BE2C (cell line): ENCODE measurements around the gene TCOF1.

ENCODE experiments used
- DNase-seq: peaks from one replicate; pipeline ENCODE4 v3.0.0-alpha.2; 2020
- H3K27me3 ChIP-seq: fragments of 250-450 bp; sonication (Bioruptor Pico); 2 replicates; pipeline ENCODE4 v1.5.1; 2020; ENCODE audit warnings: mild to moderate bottlenecking
- H3K36me3 ChIP-seq: fragments of 250-450 bp; sonication (Bioruptor Pico); 2 replicates; pipeline ENCODE4 v1.5.1; 2020; ENCODE audit warnings: mild to moderate bottlenecking
- H3K4me1 ChIP-seq: fragments of 250-450 bp; sonication (Bioruptor Pico); 2 replicates; pipeline ENCODE4 v1.5.1; 2020
- H3K4me3 ChIP-seq: 2 replicates; pipeline ENCODE4 v1.5.1; 2011; ENCODE audit warnings: low read depth, low read length
- H3K9me3 ChIP-seq: fragments of 250-450 bp; sonication (Bioruptor Pico); 2 replicates; pipeline ENCODE4 v1.5.1; 2020
- CTCF ChIP-seq: IDR thresholded peaks from 2 replicates; pipeline ENCODE4 v1.5.1; 2012; ENCODE audit warnings: mild to moderate bottlenecking, low read depth, low read length

TCOF1 gene

DNA sequence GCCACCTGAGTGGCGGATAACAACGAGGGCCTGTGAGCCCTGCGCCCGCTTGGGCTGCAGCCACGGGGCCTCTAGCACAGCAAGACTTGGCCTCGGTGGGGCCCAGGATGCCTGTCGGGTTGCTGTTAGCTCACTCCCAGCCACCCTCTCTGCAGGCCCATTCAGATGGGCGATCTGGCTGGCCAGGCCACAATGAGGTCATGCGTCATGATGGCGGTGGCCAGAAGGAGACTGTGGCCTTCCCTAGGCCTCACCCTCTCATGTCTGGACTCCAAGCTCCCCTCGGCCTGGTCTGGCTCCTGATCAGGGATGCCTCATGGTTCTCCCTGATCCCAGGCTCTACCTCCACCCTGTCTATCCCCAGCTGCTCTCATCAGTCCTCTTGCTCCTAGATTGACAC is 19.0 kb upstream of the TCOF1 start:
- Histone ChIP-seq H3K27me3 (no peaks in the 10 kb centered on the region), H3K4me3 (no peak overlapping the region), H3K4me1 (no peaks in the 10 kb centered on the region), H3K36me3 (no peaks in the 10 kb centered on the region), H3K9me3 (no peaks in the 10 kb centered on the region)
- no peak for TF ChIP-seq CTCF
- no peak for DNase-seq

GRCh38 chr5:150339165-150339564 is 18.3 kb upstream of the TCOF1 start:
- Histone ChIP-seq H3K27me3 (no peaks in the 10 kb centered on the region), H3K9me3 (no peaks in the 10 kb centered on the region), H3K36me3 (no peaks in the 10 kb centered on the region), H3K4me1 (no peaks in the 10 kb centered on the region; the same call in 1 of the 2 replicates), H3K4me3 (no peak overlapping the region)
- TF ChIP-seq CTCF, result no peak
- no peak for DNase-seq

DNA sequence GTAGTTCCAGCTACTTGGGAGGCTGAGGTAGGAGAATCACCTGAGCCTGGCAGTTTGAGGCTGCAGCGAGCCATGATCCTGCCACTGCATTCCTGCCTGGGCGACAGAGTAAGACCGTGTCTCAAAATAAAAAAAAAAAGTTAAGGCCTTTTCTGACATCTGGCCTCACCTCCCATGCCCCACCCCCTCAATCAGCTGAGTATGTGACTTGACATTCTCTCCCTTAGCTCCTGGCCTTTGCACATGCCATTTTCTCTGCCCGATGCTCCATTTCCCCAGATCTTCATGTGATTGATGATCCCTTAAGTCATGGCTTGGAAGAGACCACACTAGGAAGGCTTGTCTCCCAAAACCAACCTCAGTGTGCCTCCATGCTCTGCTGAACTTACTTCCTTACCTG is 17.7 kb upstream of the TCOF1 start:
- no peak for DNase-seq
- Histone ChIP-seq H3K4me1 (peaks cover 5% of the 10 kb centered on the region; the same call in 1 of the 2 replicates), H3K4me3 (no peak overlapping the region), H3K36me3 (no peaks in the 10 kb centered on the region), H3K27me3 (no peaks in the 10 kb centered on the region), H3K9me3 (no peaks in the 10 kb centered on the region)
- no peak for TF ChIP-seq CTCF

DNA sequence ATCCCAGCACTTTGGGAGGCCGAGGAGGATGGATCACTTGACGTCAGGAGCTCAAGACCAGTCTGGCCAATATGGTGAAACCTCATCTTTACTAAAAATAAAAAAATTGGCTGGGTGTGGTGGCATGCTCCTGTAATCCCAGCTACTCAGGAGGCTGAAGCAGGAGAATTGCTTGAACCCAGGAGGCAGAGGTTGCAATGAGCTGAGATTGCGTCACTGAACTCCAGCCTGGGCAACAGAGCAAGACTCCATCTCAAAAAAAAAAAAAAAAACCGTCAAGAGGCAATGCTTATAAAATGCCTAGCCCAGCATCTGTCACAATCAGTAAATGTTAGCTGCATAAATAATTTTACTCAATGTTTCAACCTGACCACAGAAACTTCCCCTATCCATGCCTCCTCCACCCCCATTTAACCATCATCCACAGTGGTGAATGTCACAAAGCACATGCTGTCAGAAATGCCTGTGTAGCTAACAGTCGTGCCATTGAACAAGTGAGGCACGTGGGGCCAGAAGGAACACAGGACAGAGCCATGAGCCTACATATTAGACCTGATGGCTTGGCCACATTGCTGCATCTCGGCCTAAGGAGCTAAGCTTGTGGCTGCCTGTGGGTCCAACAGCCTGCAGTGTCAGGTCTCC is 16.8 kb upstream of the TCOF1 start:
- peaks cover 5% of the 10 kb centered on the region; the same call in 1 of the 2 replicates for H3K4me1 ChIP-seq
- H3K4me3 ChIP-seq, result no peak overlapping the region
- TF ChIP-seq CTCF, result no peak
- DNase-seq, result no peak
- no peaks in the 10 kb centered on the region for H3K27me3 ChIP-seq
- H3K36me3 ChIP-seq, result no peaks in the 10 kb centered on the region
- H3K9me3 ChIP-seq, result no peaks in the 10 kb centered on the region

DNA sequence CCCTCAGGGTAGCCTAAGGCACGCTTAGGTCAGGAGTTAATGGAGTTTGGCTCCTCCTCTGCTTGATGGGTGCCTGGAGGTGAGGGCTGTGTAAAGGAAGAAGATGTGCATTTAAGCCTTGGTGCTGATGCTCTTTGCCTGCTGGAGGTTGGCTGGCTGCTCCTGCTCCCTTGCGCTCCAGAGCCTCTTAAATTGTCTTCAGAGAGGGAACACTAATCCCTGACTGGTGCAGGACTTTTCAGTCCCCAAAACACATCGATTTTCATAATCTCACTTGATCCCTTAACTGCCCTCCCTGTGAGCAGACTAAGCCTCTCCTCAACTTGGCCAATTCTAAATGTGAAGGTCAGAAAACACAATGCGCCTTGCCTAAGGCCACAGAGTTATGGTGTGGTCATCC is 16.2 kb upstream of the TCOF1 start:
- H3K4me1 ChIP-seq, result peaks cover 5% of the 10 kb centered on the region; the same call in 1 of the 2 replicates
- no peak overlapping the region for H3K4me3 ChIP-seq
- no peaks in the 10 kb centered on the region for H3K36me3 ChIP-seq
- H3K27me3 ChIP-seq, result no peaks in the 10 kb centered on the region
- no peaks in the 10 kb centered on the region for H3K9me3 ChIP-seq
- no peak for DNase-seq
- TF ChIP-seq CTCF, result no peak

DNA sequence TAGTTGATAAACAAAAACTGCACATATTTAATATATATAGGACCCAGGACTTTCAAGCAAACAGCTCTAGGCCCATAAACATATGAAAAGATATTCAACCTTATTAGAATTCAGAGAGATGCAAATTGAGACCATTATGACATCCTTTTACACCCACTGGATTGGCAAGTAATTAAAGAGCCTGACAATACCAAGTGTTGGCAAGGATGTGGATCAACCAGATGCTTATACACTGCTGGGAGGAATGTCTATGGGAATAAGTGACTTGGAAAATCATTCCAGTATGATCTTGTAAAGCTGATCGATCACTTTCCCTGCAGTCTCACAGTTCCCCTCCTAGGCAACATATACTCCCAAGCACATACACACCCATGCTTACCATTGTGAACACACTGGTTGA is 15.5 kb upstream of the TCOF1 start:
- no peak for DNase-seq
- Histone ChIP-seq H3K27me3 (no peaks in the 10 kb centered on the region), H3K36me3 (no peaks in the 10 kb centered on the region), H3K4me1 (peaks cover 5% of the 10 kb centered on the region; the same call in 1 of the 2 replicates), H3K4me3 (no peak overlapping the region), H3K9me3 (no peaks in the 10 kb centered on the region)
- no peak for TF ChIP-seq CTCF
